Astrocyte (in vitro differentiated cells and primary cell): Measurements from ENCODE around the gene NCF4. TPM values are rescaled to one million over a fixed set of nuclear protein-coding genes. Genes with fewer than 3 reads are reported as not detected.
A peak's percentile ranks its signal among the peaks of the same experiment; 100 is the strongest.

Experiments
- DNase-seq: peaks from one replicate; pipeline ENCODE4 v3.0.0-alpha.2; 2010; ENCODE audit warnings: low read depth
- FAIRE-seq: peaks from 2 replicates; lab custom pipeline; 2011; peaks lifted over from hg19 to GRCh38; lab: Jason Lieb, UNC
- H2AFZ ChIP-seq: 2 replicates; pipeline ENCODE4 v1.6.0; 2012; ENCODE audit warnings: low read depth, low read length, inconsistent platforms
- H3K27ac ChIP-seq: 2 replicates; pipeline ENCODE4 v1.5.1; 2011; ENCODE audit warnings: low read depth, low read length, inconsistent platforms
- H3K27me3 ChIP-seq: 2 replicates; pipeline ENCODE4 v1.6.0; 2011; ENCODE audit warnings: low read length, inconsistent platforms; ENCODE audit not compliant: insufficient read depth
- H3K36me3 ChIP-seq: 2 replicates; pipeline ENCODE4 v1.5.1; 2011; ENCODE audit warnings: low read length, inconsistent platforms; ENCODE audit not compliant: insufficient read depth
- H3K4me1 ChIP-seq: 2 replicates; pipeline ENCODE4 v1.5.1; 2011; ENCODE audit warnings: low read length, inconsistent platforms; ENCODE audit not compliant: insufficient read depth
- H3K4me2 ChIP-seq: 2 replicates; pipeline ENCODE4 v1.6.0; 2012; ENCODE audit warnings: low read length, inconsistent platforms
- H3K4me3 ChIP-seq: 2 replicates; pipeline ENCODE4 v1.5.1; 2011; ENCODE audit warnings: low read depth, mild to moderate bottlenecking, low read length, inconsistent platforms; ENCODE audit not compliant: insufficient read depth
- H3K79me2 ChIP-seq: 2 replicates; pipeline ENCODE4 v1.6.0; 2012; ENCODE audit warnings: mild to moderate bottlenecking, low read length, inconsistent platforms; ENCODE audit not compliant: insufficient read depth
- H3K9ac ChIP-seq: 2 replicates; pipeline ENCODE4 v1.6.0; 2012; ENCODE audit warnings: mild to moderate bottlenecking, low read length, inconsistent platforms
- H3K9me3 ChIP-seq: 2 replicates; pipeline ENCODE4 v1.5.1; 2012; ENCODE audit warnings: low read depth, mild to moderate bottlenecking, low read length, inconsistent platforms; ENCODE audit not compliant: insufficient read depth
- H4K20me1 ChIP-seq: 2 replicates; pipeline ENCODE4 v1.6.0; 2012; ENCODE audit warnings: low read length, inconsistent platforms; ENCODE audit not compliant: insufficient read depth
- H3K27ac Mint-ChIP-seq: one replicate; pipeline ENCODE4 v1.8.0; 2021; ENCODE audit warnings: mild to moderate bottlenecking, mixed read lengths; ENCODE audit not compliant: unreplicated experiment
- H3K27me3 Mint-ChIP-seq: one replicate; pipeline ENCODE4 v1.8.0; 2021; ENCODE audit warnings: low read depth, mixed read lengths; ENCODE audit not compliant: unreplicated experiment
- H3K36me3 Mint-ChIP-seq: one replicate; pipeline ENCODE4 v1.8.0; 2021; ENCODE audit warnings: low read depth, mixed read lengths; ENCODE audit not compliant: unreplicated experiment
- H3K4me1 Mint-ChIP-seq: one replicate; pipeline ENCODE4 v1.8.0; 2021; ENCODE audit warnings: low read depth, mixed read lengths; ENCODE audit not compliant: unreplicated experiment
- H3K4me3 Mint-ChIP-seq: one replicate; pipeline ENCODE4 v1.8.0; 2021; ENCODE audit warnings: mild to moderate bottlenecking, moderate library complexity, mixed read lengths; ENCODE audit not compliant: unreplicated experiment
- H3K9me3 Mint-ChIP-seq: one replicate; pipeline ENCODE4 v1.8.0; 2021; ENCODE audit warnings: mild to moderate bottlenecking, mixed read lengths; ENCODE audit not compliant: unreplicated experiment
- CTCF ChIP-seq: IDR thresholded peaks from 2 replicates; pipeline ENCODE4 v1.5.1; 2011; ENCODE audit warnings: low read depth, mild to moderate bottlenecking, inconsistent platforms, low read length, moderate library complexity; ENCODE audit not compliant: insufficient read depth
- EZH2 ChIP-seq: IDR thresholded peaks from 2 replicates; pipeline ENCODE4 v1.6.1; 2012; ENCODE audit warnings: mild to moderate bottlenecking, low read length, inconsistent platforms; ENCODE audit not compliant: insufficient read depth
- total RNA-seq: library from RNA; stranded (reverse); gene quantifications from 2 replicates; pipeline ENCODE4 v1.2.1, GENCODE V29; 2021

Gene NCF4
- total RNA-seq, 1 donor from 2014 or later, result not detected

GRCh38 chr22:36924151-36924698 lies 63.4 kb downstream of the NCF4 start:
- DNase-seq (no peak), FAIRE-seq (no peak)
- Histone ChIP-seq H3K4me1 (no peaks in the 10 kb centered on the region), H3K9me3 (no peaks in the 10 kb centered on the region), H3K36me3 (no peaks in the 10 kb centered on the region), H2AFZ (no peak overlapping the region), H3K4me3 (no peak overlapping the region), H3K27ac (no peak overlapping the region), H3K79me2 (no peaks in the 10 kb centered on the region), H4K20me1 (no peaks in the 10 kb centered on the region), H3K9ac (no peak overlapping the region), H3K27me3 (peaks cover 5% of the 10 kb centered on the region), H3K4me2 (no peak overlapping the region)
- peaks cover 3% of the 10 kb centered on the region for H3K36me3 Mint-ChIP-seq
- H3K27ac Mint-ChIP-seq, result no peak overlapping the region
- no peak overlapping the region for H3K4me3 Mint-ChIP-seq
- TF ChIP-seq EZH2, result no peak
- TF ChIP-seq CTCF, result no peak
- peaks cover 5% of the 10 kb centered on the region for H3K9me3 Mint-ChIP-seq
- H3K4me1 Mint-ChIP-seq, result no peaks in the 10 kb centered on the region
- H3K27me3 Mint-ChIP-seq, result peaks cover 39% of the 10 kb centered on the region

GRCh38 chr22:36925388-36926290 lies 64.8 kb downstream of the NCF4 start:
- H3K79me2 ChIP-seq, result no peaks in the 10 kb centered on the region
- no peak for TF ChIP-seq EZH2
- no peak for TF ChIP-seq CTCF
- FAIRE-seq, result no peak
- no peak overlapping the region for H3K4me3 ChIP-seq
- peak overlapping the region; percentile 66 for H3K27ac Mint-ChIP-seq
- peaks cover 5% of the 10 kb centered on the region for H3K27me3 ChIP-seq
- peaks cover 3% of the 10 kb centered on the region for H3K36me3 Mint-ChIP-seq
- peak; percentile 2 for DNase-seq
- no peaks in the 10 kb centered on the region for H3K36me3 ChIP-seq
- H3K9ac ChIP-seq, result no peak overlapping the region
- H3K9me3 ChIP-seq, result no peaks in the 10 kb centered on the region
- no peak overlapping the region for H2AFZ ChIP-seq
- peaks cover 5% of the 10 kb centered on the region for H3K9me3 Mint-ChIP-seq
- H3K4me1 ChIP-seq, result no peaks in the 10 kb centered on the region
- H3K27ac ChIP-seq, result no peak overlapping the region
- no peaks in the 10 kb centered on the region for H3K4me1 Mint-ChIP-seq
- peaks cover 47% of the 10 kb centered on the region for H3K27me3 Mint-ChIP-seq
- no peak overlapping the region for H3K4me2 ChIP-seq
- H4K20me1 ChIP-seq, result no peaks in the 10 kb centered on the region
- H3K4me3 Mint-ChIP-seq, result no peak overlapping the region

- Histone ChIP-seq H3K4me1 (no peaks in the 10 kb centered on the region), H3K27ac (no peak overlapping the region), H3K9me3 (no peaks in the 10 kb centered on the region), H3K4me3 (no peak overlapping the region), H3K27me3 (peaks cover 8% of the 10 kb centered on the region), H2AFZ (no peak overlapping the region), H3K36me3 (no peaks in the 10 kb centered on the region), H3K79me2 (no peaks in the 10 kb centered on the region), H3K4me2 (no peak overlapping the region), H3K9ac (no peak overlapping the region), H4K20me1 (no peaks in the 10 kb centered on the region)
- Mint-ChIP-seq H3K4me3 (no peak overlapping the region), H3K27me3 (peaks cover 54% of the 10 kb centered on the region), H3K4me1 (no peaks in the 10 kb centered on the region), H3K9me3 (peaks cover 5% of the 10 kb centered on the region), H3K36me3 (peaks cover 3% of the 10 kb centered on the region), H3K27ac (no peak overlapping the region)
- no peak for FAIRE-seq
- DNase-seq, result no peak
- TF ChIP-seq CTCF (no peak), EZH2 (no peak)
Measured at GRCh38 chr22:36926309-36926708, 65.5 kb downstream of the NCF4 start.
